Loucy (cell line): Measurements from ENCODE around the gene RRM1.

ENCODE experiments used
- H2AFZ ChIP-seq: fragments of 200-600 bp; sonication (generic); 2 replicates; pipeline ENCODE4 v1.6.0; 2016; ENCODE audit warnings: antibody characterized with exemption, mild to moderate bottlenecking, low read length, moderate library complexity
- H3F3A ChIP-seq: fragments of 200-600 bp; 2 replicates; pipeline ENCODE4 v1.6.0; 2016; ENCODE audit warnings: antibody characterized with exemption, low read depth, mild to moderate bottlenecking
- H3K27me3 ChIP-seq: fragments of 200-600 bp; sonication (generic); 2 replicates; pipeline ENCODE4 v1.6.1; 2014; ENCODE audit warnings: low read length, mild to moderate bottlenecking; ENCODE audit not compliant: insufficient read depth, poor library complexity, severe bottlenecking
- H3K36me3 ChIP-seq: fragments of 200-600 bp; sonication (generic); 2 replicates; pipeline ENCODE4 v1.6.1; 2016; ENCODE audit warnings: low read length; ENCODE audit not compliant: insufficient read depth
- H3K4me1 ChIP-seq: fragments of 200-600 bp; sonication (generic); 2 replicates; pipeline ENCODE4 v1.5.1; 2014; ENCODE audit warnings: low read length, mild to moderate bottlenecking; ENCODE audit not compliant: insufficient read depth, poor library complexity, severe bottlenecking
- H3K4me2 ChIP-seq: fragments of 200-600 bp; sonication (generic); 2 replicates; pipeline ENCODE4 v1.6.0; 2014; ENCODE audit warnings: antibody characterized with exemption, low read length, low read depth, mild to moderate bottlenecking; ENCODE audit not compliant: poor library complexity, severe bottlenecking
- H3K4me3 ChIP-seq: fragments of 200-600 bp; sonication (generic); 2 replicates; pipeline ENCODE4 v1.5.1; 2014; ENCODE audit warnings: low read length, mild to moderate bottlenecking, mixed read lengths; ENCODE audit not compliant: poor library complexity, severe bottlenecking
- H3K79me2 ChIP-seq: fragments of 200-600 bp; sonication (generic); 2 replicates; pipeline ENCODE4 v1.6.1; 2014; ENCODE audit warnings: low read length; ENCODE audit not compliant: insufficient read depth
- H3K9ac ChIP-seq: fragments of 200-600 bp; sonication (generic); 2 replicates; pipeline ENCODE4 v1.6.0; 2014; ENCODE audit warnings: mild to moderate bottlenecking, low read depth, low read length, moderate library complexity; ENCODE audit not compliant: poor library complexity, severe bottlenecking
- H3K9me2 ChIP-seq: fragments of 200-600 bp; sonication (generic); replicated peaks from 2 replicates; pipeline ENCODE4 v1.6.1; 2016; ENCODE audit warnings: low read depth, low read length, mixed read lengths
- H3K9me3 ChIP-seq: fragments of 200-600 bp; sonication (generic); 2 replicates; pipeline ENCODE4 v1.6.1; 2014; ENCODE audit warnings: mild to moderate bottlenecking, antibody characterized with exemption, low read length, low read depth; ENCODE audit not compliant: insufficient read depth
- H4K20me1 ChIP-seq: fragments of 200-600 bp; sonication (generic); 2 replicates; pipeline ENCODE4 v1.6.0; 2014; ENCODE audit warnings: antibody characterized with exemption, low read length, mild to moderate bottlenecking; ENCODE audit not compliant: insufficient read depth, poor library complexity, severe bottlenecking
- CTCF ChIP-seq: fragments of 200-600 bp; sonication (generic); conservative IDR thresholded peaks from 2 replicates; pipeline ENCODE4 v1.5.1; 2014; ENCODE audit warnings: mild to moderate bottlenecking, antibody characterized with exemption, low read length
- EZH2phosphoT487 ChIP-seq: fragments of 200-600 bp; IDR thresholded peaks from 2 replicates; pipeline ENCODE4 v1.6.1; 2018; ENCODE audit warnings: antibody characterized with exemption, mild to moderate bottlenecking, moderate library complexity, borderline replicate concordance

The RRM1 gene

DNA sequence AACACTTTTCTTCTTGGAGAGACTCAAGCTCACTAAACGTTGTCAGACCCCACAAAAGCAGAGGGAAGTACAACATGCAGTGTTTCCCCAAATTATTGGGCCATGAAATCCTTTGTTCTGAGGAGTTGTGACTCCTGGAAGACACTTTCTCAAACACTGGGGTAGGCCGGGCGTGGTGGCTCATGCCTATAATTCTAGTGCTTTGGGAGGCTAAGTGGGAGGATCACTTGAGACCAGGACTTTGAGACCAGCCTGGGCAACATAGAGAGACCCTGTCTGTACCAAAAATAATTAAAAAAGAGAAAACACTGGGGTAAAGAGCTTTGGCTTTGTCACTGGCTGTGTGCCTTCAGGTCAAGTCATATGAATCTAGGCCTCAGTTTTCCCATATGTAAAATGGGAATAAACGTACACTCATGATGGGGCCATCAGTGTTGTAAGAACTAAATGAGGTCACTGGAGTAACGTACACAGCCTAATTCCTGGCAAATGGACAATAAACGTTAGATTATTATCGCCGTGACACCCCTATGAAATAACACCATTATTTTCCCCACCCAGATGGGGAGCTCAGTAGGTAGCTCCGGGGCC lies 92.0 kb downstream of the RRM1 start:
- Histone ChIP-seq H3K4me2 (peak overlapping the region; percentile 64), H3K9me2 (no peaks in the 10 kb centered on the region), H2AFZ (peak overlapping the region; percentile 90), H3K9me3 (no peaks in the 10 kb centered on the region), H3K4me3 (peak overlapping the region; percentile 72), H4K20me1 (no peaks in the 10 kb centered on the region), H3F3A (no peaks in the 10 kb centered on the region), H3K27me3 (no peaks in the 10 kb centered on the region), H3K79me2 (no peaks in the 10 kb centered on the region), H3K4me1 (peaks cover 11% of the 10 kb centered on the region), H3K9ac (no peak overlapping the region), H3K36me3 (no peaks in the 10 kb centered on the region)
- TF ChIP-seq EZH2phosphoT487 (no peak), CTCF (no peak)

GRCh38 chr11:4187055-4187988 lies 92.7 kb downstream of the RRM1 start:
- H4K20me1 ChIP-seq, result no peaks in the 10 kb centered on the region
- H3K4me2 ChIP-seq, result peak overlapping the region; percentile 64
- no peaks in the 10 kb centered on the region for H3K9me3 ChIP-seq
- H3K36me3 ChIP-seq, result no peaks in the 10 kb centered on the region
- H3K79me2 ChIP-seq, result no peaks in the 10 kb centered on the region
- peak overlapping the region; percentile 90 for H2AFZ ChIP-seq
- no peaks in the 10 kb centered on the region for H3F3A ChIP-seq
- H3K4me3 ChIP-seq, result peak overlapping the region; percentile 72
- TF ChIP-seq EZH2phosphoT487 (no peak), CTCF (peak; percentile 79)
- no peaks in the 10 kb centered on the region for H3K9me2 ChIP-seq
- peaks cover 11% of the 10 kb centered on the region for H3K4me1 ChIP-seq
- no peaks in the 10 kb centered on the region for H3K27me3 ChIP-seq
- H3K9ac ChIP-seq, result peak overlapping the region; percentile 66
